Hepatocyte (in vitro differentiated cells): ENCODE measurements around the gene GINS2.

Source experiments
- EZH2phosphoT487 ChIP-seq: fragments of 200-600 bp; sonication (generic); IDR thresholded peaks from one replicate; pipeline ENCODE4 v1.6.1; 2018; ENCODE audit warnings: antibody characterized with exemption, mild to moderate bottlenecking, low read depth, moderate library complexity; ENCODE audit not compliant: unreplicated experiment, severe bottlenecking
- TF ChIP-seq, protein P1 (sequence below): fragments of 200-600 bp; sonication (generic); IDR thresholded peaks from 2 replicates; pipeline ENCODE4 v1.5.1; 2016; ENCODE audit warnings: antibody characterized with exemption, mild to moderate bottlenecking; ENCODE audit not compliant: poor library complexity

DNA sequence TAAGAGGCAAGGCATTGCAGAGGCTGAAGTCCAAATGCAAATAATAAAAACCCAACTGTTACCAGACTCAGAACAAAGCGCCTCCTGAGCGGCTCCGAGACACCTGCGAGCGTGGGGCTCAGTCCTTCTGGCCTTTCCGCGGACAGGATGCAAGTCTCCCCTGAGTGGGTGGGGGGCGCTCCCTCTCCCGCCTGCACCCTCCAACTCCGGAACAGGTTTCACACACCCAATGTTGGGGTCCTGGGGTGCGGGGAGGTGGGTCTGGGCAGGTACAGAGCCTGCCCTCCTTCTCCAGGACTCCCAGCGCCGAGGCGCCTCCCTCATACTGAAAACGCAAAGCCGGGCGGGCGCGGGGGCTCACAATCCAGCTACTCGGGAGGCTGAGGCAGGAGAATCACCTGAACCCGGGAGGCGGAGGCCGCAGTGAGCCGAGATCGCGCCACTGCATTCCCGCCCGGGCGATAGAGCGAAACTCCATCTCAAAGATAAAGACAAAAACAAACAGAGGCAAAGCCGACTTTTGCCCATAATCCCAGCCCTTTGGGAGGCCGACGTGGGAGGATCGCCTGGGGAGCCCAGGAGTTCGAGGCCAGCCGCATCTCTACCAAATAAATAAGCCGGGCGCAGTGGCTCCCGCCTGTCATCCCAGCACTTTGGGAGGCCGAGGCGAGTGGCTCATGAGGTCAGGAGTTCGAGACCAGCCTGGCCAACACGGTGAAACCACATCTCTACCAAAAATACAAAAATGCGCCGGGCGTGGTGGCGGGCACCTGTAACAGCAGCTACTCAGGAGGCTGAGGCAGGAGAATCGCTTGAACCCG, 893 bp downstream of the GINS2 start:
- no peak for TF ChIP-seq EZH2phosphoT487
- TF ChIP-seq, protein P1, sequence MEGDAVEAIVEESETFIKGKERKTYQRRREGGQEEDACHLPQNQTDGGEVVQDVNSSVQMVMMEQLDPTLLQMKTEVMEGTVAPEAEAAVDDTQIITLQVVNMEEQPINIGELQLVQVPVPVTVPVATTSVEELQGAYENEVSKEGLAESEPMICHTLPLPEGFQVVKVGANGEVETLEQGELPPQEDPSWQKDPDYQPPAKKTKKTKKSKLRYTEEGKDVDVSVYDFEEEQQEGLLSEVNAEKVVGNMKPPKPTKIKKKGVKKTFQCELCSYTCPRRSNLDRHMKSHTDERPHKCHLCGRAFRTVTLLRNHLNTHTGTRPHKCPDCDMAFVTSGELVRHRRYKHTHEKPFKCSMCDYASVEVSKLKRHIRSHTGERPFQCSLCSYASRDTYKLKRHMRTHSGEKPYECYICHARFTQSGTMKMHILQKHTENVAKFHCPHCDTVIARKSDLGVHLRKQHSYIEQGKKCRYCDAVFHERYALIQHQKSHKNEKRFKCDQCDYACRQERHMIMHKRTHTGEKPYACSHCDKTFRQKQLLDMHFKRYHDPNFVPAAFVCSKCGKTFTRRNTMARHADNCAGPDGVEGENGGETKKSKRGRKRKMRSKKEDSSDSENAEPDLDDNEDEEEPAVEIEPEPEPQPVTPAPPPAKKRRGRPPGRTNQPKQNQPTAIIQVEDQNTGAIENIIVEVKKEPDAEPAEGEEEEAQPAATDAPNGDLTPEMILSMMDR, result no peak
